K562 (cell line): ENCODE measurements around the gene LILRB3. TPM values are rescaled to one million over a fixed set of nuclear protein-coding genes. Genes with fewer than 3 reads are reported as not detected.

Experiments
- ADNP ChIP-seq: fragments of 200-800 bp; sonication (Bioruptor generic); IDR thresholded peaks from 2 replicates; pipeline ENCODE4 v1.6.1; 2016; ENCODE audit warnings: missing genetic modification characterization, missing compliant biosample characterization
- DPF2 ChIP-seq: fragments of 450-650 bp; IDR thresholded peaks from 2 replicates; pipeline ENCODE4 v1.6.1; 2016
- FIP1L1 ChIP-seq: fragments of 200-400 bp; formaldehyde crosslinking; IDR thresholded peaks from 2 replicates; pipeline ENCODE4 v1.6.1; 2018; ENCODE audit warnings: mild to moderate bottlenecking, low read depth, low read length; ENCODE audit not compliant: poor library complexity, severe bottlenecking
- GABPB2 ChIP-seq: fragments of 250-450 bp; sonication (Bioruptor Pico); conservative IDR thresholded peaks from 2 replicates; pipeline ENCODE4 v1.5.1; 2021; ENCODE audit warnings: mild to moderate bottlenecking
- IRF2 ChIP-seq: sonication (generic); formaldehyde crosslinking; IDR thresholded peaks from 2 replicates; pipeline ENCODE4 v1.8.1; 2022; ENCODE audit warnings: mild to moderate bottlenecking, missing genetic modification reagents
- JUN ChIP-seq, 2 experiments: sonication (generic) in 1 of 2; formaldehyde crosslinking in 1 of 2; IDR thresholded peaks; 2 replicates each; pipeline versions ENCODE4 v1.6.1 to v1.8.0; 2012 to 2022; ENCODE audit warnings: borderline replicate concordance in 2 of 2, mild to moderate bottlenecking in 2 of 2, improper control_type of control experiment in 1 of 2, low read depth in 1 of 2, low read length in 1 of 2, missing genetic modification reagents in 1 of 2
- L3MBTL2 ChIP-seq: fragments of 450-650 bp; IDR thresholded peaks from 2 replicates; pipeline ENCODE4 v1.6.1; 2016; ENCODE audit warnings: mild to moderate bottlenecking, moderate library complexity
- PCBP1 ChIP-seq: fragments of 200-400 bp; formaldehyde crosslinking; IDR thresholded peaks from 2 replicates; pipeline ENCODE4 v1.6.1; 2018; ENCODE audit warnings: mild to moderate bottlenecking, low read depth, low read length; ENCODE audit not compliant: poor library complexity, severe bottlenecking
- PCBP2 ChIP-seq: fragments of 200-400 bp; formaldehyde crosslinking; IDR thresholded peaks from 2 replicates; pipeline ENCODE4 v1.6.1; 2018; ENCODE audit warnings: low read length, low read depth, mild to moderate bottlenecking, moderate library complexity; ENCODE audit not compliant: poor library complexity, severe bottlenecking
- POLR2AphosphoS5 ChIP-seq: IDR thresholded peaks from 2 replicates; pipeline ENCODE4 v1.6.1; 2011; ENCODE audit warnings: mild to moderate bottlenecking, low read depth, low read length, moderate library complexity; ENCODE audit not compliant: control insufficient read depth, insufficient read depth
- POLR3A ChIP-seq: IDR thresholded peaks from 2 replicates; pipeline ENCODE4 v1.6.1; 2011; ENCODE audit warnings: borderline replicate concordance, mild to moderate bottlenecking, moderate library complexity; ENCODE audit not compliant: insufficient read length, insufficient read depth; ENCODE audit errors: extremely low read depth
- RFX1 ChIP-seq: fragments of 450-650 bp; IDR thresholded peaks from 2 replicates; pipeline ENCODE4 v1.6.1; 2016; ENCODE audit warnings: mild to moderate bottlenecking, moderate library complexity
- SMAD3 ChIP-seq: fragments of 450-650 bp; formaldehyde crosslinking; conservative IDR thresholded peaks from 2 replicates; pipeline ENCODE4 v1.4.0; 2020; ENCODE audit warnings: mild to moderate bottlenecking
- SRF ChIP-seq, 2 experiments: fragments of 250-450, 450-650 bp in 1 of 2; sonication (Bioruptor Pico) in 1 of 2; sonication (generic) in 1 of 2; formaldehyde crosslinking; IDR thresholded peaks; 2 replicates each; pipeline versions ENCODE4 v1.5.0 to v1.5.1; 2020 to 2022; ENCODE audit warnings: mild to moderate bottlenecking in 1 of 2, missing genetic modification reagents in 1 of 2
- XRCC4 ChIP-seq: IDR thresholded peaks from one replicate; pipeline ENCODE4 v1.6.1; 2011; ENCODE audit not compliant: insufficient read depth, insufficient read length; ENCODE audit errors: extremely low read depth
- ZC3H8 ChIP-seq: fragments of 450-650 bp; IDR thresholded peaks from 2 replicates; pipeline ENCODE4 v1.6.1; 2017
- ZNF124 ChIP-seq: sonication (generic); formaldehyde crosslinking; IDR thresholded peaks from 2 replicates; pipeline ENCODE4 v1.8.1; 2022; ENCODE audit warnings: missing genetic modification reagents
- ZNF561 ChIP-seq: fragments of 450-650 bp; formaldehyde crosslinking; conservative IDR thresholded peaks from 2 replicates; pipeline ENCODE4 v1.4.0; 2020; ENCODE audit warnings: mild to moderate bottlenecking, moderate library complexity
- ZSCAN29 ChIP-seq: fragments of 450-650 bp; IDR thresholded peaks from 2 replicates; pipeline ENCODE4 v1.6.1; 2017
- polyA plus RNA-seq, 8 experiments: library from polyadenylated mRNA; depleted of rRNA in 4 of 8; stranded (reverse) in 5 of 8; unstranded in 3 of 8; fragments of >200 nt; fragmentation: Nextera tagmentation in 2 of 8; fragmentation: Illumina TruSeq in 1 of 8; extraction: Ambion mirVana in 2 of 8; extraction: Trizol in 1 of 8; gene quantifications; 2 replicates each; pipeline versions ENCODE4 v1.2.1 to v1.2.3, GENCODE V29; 2011 to 2014; ENCODE audit warnings: inconsistent platforms in 1 of 8, missing spikeins in 1 of 8
- total RNA-seq, 7 experiments: library from RNA; depleted of rRNA in 6 of 7; stranded (reverse); fragments of >200 nt in 6 of 7; fragmentation: Illumina TruSeq in 2 of 7; extraction: Trizol in 2 of 7; gene quantifications; 2 replicates each; pipeline versions ENCODE4 v1.2.1 to v1.2.3, GENCODE V29; 2011 to 2021; ENCODE audit warnings: low replicate concordance in 1 of 7
- TF ChIP-seq, protein P1 (sequence below): fragments of 250-450 bp; sonication (Bioruptor Pico); IDR thresholded peaks from 2 replicates; pipeline ENCODE4 v1.9.0; 2021; ENCODE audit warnings: mild to moderate bottlenecking
- TF ChIP-seq, protein P2 (sequence below): fragments of 200-400 bp; formaldehyde crosslinking; IDR thresholded peaks from 2 replicates; pipeline ENCODE4 v1.6.1; 2017; ENCODE audit warnings: mild to moderate bottlenecking, low read depth, low read length, moderate library complexity
- TF ChIP-seq, protein P3 (sequence below): sonication (generic); formaldehyde crosslinking; IDR thresholded peaks from 2 replicates; pipeline ENCODE4 v1.8.0; 2022; ENCODE audit warnings: mild to moderate bottlenecking, missing genetic modification reagents, borderline replicate concordance
- TF ChIP-seq, protein P4 (sequence below): fragments of 450-650 bp; IDR thresholded peaks from 2 replicates; pipeline ENCODE4 v1.6.1; 2016

Gene LILRB3
- total and polyA plus RNA-seq, 9 of the 15 experiments (the other 6 are each of a cell fraction or from before 2014, with no cell fraction given) = 0.01 to 0.09 TPM; not detected in 7

DNA sequence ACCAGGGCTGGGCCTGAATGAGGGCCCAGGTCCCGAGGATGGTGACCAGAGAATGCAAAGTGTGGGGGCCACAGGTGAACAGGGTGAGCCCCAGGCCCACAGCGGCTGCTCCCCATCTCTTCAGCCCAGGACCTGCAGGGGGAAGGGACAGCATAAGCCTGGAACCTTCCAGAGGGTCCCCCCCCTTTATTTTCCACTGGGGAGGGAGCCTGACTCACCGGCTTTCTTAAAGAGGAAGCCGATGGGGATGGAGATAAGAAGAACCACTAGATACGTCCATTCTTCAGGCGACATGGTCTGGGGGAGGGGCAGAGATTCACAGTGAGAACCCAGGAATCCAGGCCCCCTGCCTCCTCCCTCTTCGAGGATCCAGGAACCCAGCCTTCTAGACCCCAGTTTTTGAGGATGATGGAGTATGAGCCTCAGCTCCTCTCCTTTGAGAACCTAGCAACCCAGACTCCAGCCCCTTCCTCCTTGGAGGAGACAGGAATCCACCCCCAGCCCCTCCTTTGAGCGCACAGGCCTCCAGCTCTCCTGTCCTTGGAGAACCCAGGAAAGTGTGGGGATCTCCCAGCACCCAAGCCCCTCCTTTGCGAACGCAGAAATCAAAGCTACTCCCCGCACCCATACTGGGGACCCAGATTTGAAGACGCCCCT is 34.5 kb downstream of the LILRB3 start (continued):
- TF ChIP-seq L3MBTL2 = peak; percentile 52; the same call in 1 of the 2 replicates
- no peak for TF ChIP-seq FIP1L1
- TF ChIP-seq JUN (IDR thresholded peaks at IDR 0.05; ENCODE audit: borderline replicate concordance, low read depth, low read length) = peak; percentile 88
- no peak for TF ChIP-seq JUN (CRISPR knock-in tag; IDR thresholded peaks at IDR 0.05; ENCODE audit: borderline replicate concordance)
- TF ChIP-seq ZSCAN29 = no peak
- TF ChIP-seq IRF2 (CRISPR knock-in tag) = no peak
- TF ChIP-seq RFX1 = no peak
- no peak for TF ChIP-seq SRF (CRISPR knock-in tag; IDR thresholded peaks at IDR 0.05)
- no peak for TF ChIP-seq ZNF561 (CRISPR knock-in tag)
- TF ChIP-seq ADNP (tag) = no peak
- TF ChIP-seq, protein P1, sequence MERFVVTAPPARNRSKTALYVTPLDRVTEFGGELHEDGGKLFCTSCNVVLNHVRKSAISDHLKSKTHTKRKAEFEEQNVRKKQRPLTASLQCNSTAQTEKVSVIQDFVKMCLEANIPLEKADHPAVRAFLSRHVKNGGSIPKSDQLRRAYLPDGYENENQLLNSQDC (CRISPR knock-in tag) = no peak
- no peak for TF ChIP-seq SMAD3
- peak; percentile 92 for TF ChIP-seq DPF2
- TF ChIP-seq, protein P2, sequence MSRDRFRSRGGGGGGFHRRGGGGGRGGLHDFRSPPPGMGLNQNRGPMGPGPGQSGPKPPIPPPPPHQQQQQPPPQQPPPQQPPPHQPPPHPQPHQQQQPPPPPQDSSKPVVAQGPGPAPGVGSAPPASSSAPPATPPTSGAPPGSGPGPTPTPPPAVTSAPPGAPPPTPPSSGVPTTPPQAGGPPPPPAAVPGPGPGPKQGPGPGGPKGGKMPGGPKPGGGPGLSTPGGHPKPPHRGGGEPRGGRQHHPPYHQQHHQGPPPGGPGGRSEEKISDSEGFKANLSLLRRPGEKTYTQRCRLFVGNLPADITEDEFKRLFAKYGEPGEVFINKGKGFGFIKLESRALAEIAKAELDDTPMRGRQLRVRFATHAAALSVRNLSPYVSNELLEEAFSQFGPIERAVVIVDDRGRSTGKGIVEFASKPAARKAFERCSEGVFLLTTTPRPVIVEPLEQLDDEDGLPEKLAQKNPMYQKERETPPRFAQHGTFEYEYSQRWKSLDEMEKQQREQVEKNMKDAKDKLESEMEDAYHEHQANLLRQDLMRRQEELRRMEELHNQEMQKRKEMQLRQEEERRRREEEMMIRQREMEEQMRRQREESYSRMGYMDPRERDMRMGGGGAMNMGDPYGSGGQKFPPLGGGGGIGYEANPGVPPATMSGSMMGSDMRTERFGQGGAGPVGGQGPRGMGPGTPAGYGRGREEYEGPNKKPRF = no peak
- no peak for TF ChIP-seq ZNF124
- TF ChIP-seq, protein P3, sequence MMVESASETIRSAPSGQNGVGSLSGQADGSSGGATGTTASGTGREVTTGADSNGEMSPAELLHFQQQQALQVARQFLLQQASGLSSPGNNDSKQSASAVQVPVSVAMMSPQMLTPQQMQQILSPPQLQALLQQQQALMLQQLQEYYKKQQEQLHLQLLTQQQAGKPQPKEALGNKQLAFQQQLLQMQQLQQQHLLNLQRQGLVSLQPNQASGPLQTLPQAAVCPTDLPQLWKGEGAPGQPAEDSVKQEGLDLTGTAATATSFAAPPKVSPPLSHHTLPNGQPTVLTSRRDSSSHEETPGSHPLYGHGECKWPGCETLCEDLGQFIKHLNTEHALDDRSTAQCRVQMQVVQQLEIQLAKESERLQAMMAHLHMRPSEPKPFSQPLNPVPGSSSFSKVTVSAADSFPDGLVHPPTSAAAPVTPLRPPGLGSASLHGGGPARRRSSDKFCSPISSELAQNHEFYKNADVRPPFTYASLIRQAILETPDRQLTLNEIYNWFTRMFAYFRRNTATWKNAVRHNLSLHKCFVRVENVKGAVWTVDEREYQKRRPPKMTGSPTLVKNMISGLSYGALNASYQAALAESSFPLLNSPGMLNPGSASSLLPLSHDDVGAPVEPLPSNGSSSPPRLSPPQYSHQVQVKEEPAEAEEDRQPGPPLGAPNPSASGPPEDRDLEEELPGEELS (CRISPR knock-in tag) = no peak
- TF ChIP-seq ZC3H8 = no peak
- TF ChIP-seq GABPB2 = no peak
- TF ChIP-seq PCBP2 = no peak
- peak; percentile 58; the same call in 1 of the 2 replicates for TF ChIP-seq POLR2AphosphoS5
- TF ChIP-seq, protein P4, sequence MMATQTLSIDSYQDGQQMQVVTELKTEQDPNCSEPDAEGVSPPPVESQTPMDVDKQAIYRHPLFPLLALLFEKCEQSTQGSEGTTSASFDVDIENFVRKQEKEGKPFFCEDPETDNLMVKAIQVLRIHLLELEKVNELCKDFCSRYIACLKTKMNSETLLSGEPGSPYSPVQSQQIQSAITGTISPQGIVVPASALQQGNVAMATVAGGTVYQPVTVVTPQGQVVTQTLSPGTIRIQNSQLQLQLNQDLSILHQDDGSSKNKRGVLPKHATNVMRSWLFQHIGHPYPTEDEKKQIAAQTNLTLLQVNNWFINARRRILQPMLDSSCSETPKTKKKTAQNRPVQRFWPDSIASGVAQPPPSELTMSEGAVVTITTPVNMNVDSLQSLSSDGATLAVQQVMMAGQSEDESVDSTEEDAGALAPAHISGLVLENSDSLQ = no peak
- no peak for TF ChIP-seq XRCC4
- TF ChIP-seq PCBP1 = no peak
- no peak for TF ChIP-seq POLR3A
